Measurements from ENCODE around the gene NUTM2G.
"Not testable (repeated sequence)": the region's sequence is repeated elsewhere in the genome, so short reads cannot be mapped to it uniquely, and the experiment has no call there.

- TF ChIP-seq, protein P1, sequence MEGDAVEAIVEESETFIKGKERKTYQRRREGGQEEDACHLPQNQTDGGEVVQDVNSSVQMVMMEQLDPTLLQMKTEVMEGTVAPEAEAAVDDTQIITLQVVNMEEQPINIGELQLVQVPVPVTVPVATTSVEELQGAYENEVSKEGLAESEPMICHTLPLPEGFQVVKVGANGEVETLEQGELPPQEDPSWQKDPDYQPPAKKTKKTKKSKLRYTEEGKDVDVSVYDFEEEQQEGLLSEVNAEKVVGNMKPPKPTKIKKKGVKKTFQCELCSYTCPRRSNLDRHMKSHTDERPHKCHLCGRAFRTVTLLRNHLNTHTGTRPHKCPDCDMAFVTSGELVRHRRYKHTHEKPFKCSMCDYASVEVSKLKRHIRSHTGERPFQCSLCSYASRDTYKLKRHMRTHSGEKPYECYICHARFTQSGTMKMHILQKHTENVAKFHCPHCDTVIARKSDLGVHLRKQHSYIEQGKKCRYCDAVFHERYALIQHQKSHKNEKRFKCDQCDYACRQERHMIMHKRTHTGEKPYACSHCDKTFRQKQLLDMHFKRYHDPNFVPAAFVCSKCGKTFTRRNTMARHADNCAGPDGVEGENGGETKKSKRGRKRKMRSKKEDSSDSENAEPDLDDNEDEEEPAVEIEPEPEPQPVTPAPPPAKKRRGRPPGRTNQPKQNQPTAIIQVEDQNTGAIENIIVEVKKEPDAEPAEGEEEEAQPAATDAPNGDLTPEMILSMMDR (IDR thresholded peaks at IDR 0.05): not testable (repeated sequence)
- TF ChIP-seq POLR2A (IDR thresholded peaks at IDR 0.05): not testable (repeated sequence)
Measured at GRCh38 chr9:96972552-96972951, 43.9 kb downstream of the NUTM2G start.
